LNCaP clone FGC (cell line): ENCODE results near the gene PHKA2.
"Not testable (repeated sequence)": the region's sequence is repeated elsewhere in the genome, so short reads cannot be mapped to it uniquely, and the experiment has no call there.

ENCODE experiments used
- DNase-seq: peaks from one replicate; pipeline ENCODE4 v3.0.0-alpha.2; 2011; ENCODE audit warnings: low read depth
- H3K4me3 ChIP-seq: 2 replicates; pipeline ENCODE4 v1.5.1; 2011; ENCODE audit warnings: mild to moderate bottlenecking, low read depth, low read length, control low read depth
- CTCF ChIP-seq: IDR thresholded peaks from 2 replicates; pipeline ENCODE4 v1.5.1; 2012; ENCODE audit warnings: mild to moderate bottlenecking; ENCODE audit not compliant: control insufficient read depth, insufficient read depth; ENCODE audit errors: extremely low read depth

PHKA2 gene, protein sequence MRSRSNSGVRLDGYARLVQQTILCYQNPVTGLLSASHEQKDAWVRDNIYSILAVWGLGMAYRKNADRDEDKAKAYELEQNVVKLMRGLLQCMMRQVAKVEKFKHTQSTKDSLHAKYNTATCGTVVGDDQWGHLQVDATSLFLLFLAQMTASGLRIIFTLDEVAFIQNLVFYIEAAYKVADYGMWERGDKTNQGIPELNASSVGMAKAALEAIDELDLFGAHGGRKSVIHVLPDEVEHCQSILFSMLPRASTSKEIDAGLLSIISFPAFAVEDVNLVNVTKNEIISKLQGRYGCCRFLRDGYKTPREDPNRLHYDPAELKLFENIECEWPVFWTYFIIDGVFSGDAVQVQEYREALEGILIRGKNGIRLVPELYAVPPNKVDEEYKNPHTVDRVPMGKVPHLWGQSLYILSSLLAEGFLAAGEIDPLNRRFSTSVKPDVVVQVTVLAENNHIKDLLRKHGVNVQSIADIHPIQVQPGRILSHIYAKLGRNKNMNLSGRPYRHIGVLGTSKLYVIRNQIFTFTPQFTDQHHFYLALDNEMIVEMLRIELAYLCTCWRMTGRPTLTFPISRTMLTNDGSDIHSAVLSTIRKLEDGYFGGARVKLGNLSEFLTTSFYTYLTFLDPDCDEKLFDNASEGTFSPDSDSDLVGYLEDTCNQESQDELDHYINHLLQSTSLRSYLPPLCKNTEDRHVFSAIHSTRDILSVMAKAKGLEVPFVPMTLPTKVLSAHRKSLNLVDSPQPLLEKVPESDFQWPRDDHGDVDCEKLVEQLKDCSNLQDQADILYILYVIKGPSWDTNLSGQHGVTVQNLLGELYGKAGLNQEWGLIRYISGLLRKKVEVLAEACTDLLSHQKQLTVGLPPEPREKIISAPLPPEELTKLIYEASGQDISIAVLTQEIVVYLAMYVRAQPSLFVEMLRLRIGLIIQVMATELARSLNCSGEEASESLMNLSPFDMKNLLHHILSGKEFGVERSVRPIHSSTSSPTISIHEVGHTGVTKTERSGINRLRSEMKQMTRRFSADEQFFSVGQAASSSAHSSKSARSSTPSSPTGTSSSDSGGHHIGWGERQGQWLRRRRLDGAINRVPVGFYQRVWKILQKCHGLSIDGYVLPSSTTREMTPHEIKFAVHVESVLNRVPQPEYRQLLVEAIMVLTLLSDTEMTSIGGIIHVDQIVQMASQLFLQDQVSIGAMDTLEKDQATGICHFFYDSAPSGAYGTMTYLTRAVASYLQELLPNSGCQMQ

GRCh38 chrX:18983666-18984380 is at the start of gene PHKA2:
Gene PHKA2 (minus strand): TSS chrX:18984114. CDS start chrX:18983932, 182 bp downstream.
- H3K4me3 ChIP-seq, result peak within 1 kb of the TSS; percentile 62
- no peak for TF ChIP-seq CTCF
- DNase-seq, result no peak

- H3K4me3 ChIP-seq, result no peak overlapping the region
- TF ChIP-seq CTCF, result no peak
- no peak for DNase-seq
Measured at GRCh38 chrX:19030805-19031204, 46.9 kb upstream of the PHKA2 start.

DNA sequence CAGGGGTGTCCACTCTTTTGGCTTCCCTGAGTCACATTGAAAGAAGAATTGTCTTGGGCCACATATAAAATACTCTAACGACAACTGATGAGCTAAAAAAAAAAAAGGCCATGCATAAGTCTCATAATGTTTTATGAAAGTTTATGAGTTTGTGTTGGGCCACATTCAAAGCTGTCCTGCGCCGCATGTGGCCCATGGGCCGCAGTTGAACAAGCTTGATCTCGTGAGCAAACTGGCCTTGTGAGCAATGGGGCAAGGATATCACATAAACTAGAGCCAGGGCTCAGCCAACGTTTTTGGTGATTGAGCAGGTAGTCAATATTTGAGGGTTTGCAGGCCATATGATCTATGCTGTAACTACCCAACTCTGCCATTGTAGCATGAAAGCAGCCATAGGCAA is 44.6 kb upstream of the PHKA2 start:
- no peak overlapping the region for H3K4me3 ChIP-seq
- no peak for TF ChIP-seq CTCF
- DNase-seq, result peak; percentile 69

DNA sequence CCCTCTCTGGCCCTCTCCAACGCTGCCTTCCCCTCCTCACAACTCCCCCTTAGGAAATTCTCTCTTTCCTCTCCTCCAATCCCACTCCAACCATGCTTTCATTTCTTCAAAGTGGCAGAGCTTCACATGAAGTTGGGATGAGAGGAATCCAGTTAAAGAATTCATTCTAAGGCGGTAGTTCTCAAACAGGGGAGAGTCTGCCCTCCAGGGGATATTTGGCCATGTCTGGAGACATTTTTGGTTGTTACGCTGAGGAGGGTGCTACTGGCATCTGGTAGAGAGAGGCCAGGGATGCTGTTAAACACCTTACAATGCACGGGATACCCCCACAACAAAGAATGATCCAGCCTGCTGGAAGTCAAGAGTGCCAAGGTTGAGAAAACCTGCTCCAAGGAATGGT is 40.5 kb upstream of the PHKA2 start:
- DNase-seq, result no peak
- no peak overlapping the region for H3K4me3 ChIP-seq
- TF ChIP-seq CTCF, result no peak

DNA sequence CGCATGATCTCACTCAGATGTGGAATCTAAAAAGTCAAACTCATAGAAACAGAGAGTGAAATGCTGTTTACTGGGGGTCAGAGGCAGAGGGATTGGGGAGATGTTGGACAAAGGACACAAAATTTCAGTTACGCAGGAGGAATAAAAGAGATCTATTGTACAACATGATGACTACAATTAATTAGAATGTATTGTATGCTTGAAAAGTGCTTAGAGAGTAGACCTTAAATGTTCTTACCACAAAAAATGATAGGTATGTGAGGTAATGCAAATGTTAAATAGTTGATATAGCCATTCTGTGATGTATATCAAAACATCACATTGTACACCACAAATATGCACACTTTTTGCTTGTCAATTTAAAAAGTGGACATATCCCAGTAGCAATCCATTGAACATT is 36.1 kb upstream of the PHKA2 start:
- DNase-seq, result no peak
- TF ChIP-seq CTCF, result no peak

GRCh38 chrX:19017271-19017670 is 33.4 kb upstream of the PHKA2 start:
- H3K4me3 ChIP-seq, result no peak overlapping the region
- peak; percentile 64 for TF ChIP-seq CTCF
- DNase-seq, result no peak

More for the DNA sequence above, 36.1 kb upstream of the PHKA2 start:
- H3K4me3 ChIP-seq, result no peak overlapping the region

DNA sequence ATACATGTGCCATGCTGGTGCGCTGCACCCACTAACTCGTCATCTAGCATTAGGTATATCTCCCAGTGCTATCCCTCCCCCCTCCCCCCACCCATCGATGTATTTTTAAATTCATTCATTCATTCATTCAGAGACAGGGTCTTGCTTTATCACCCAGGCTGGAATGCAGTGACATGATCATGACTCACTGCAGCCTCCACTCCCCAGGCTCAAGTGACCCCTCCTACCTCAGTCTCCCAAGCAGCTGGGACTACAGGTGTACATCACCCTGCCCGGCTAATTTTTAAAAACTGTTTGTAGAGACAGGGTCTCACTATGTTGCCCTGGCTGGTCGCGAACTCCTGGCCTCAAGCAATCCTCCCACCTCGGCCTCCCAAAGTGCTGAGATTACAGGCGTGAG is 32.7 kb upstream of the PHKA2 start:
- DNase-seq, result not testable (repeated sequence)

More for the DNA sequence above, 32.7 kb upstream of the PHKA2 start:
- H3K4me3 ChIP-seq, result not testable (repeated sequence)
